Endothelial cell of umbilical vein (primary cell): ENCODE results near the gene NTN1. TPM values are rescaled to one million over a fixed set of nuclear protein-coding genes. Genes with fewer than 3 reads are reported as not detected.

ENCODE experiments used
- BruUV-seq: library from RNA; stranded (reverse); fragments of 400-500 nt; replicated peaks from 2 replicates; lab custom pipeline; 2021; lab: Mats Ljungman, UMichigan
- CTCF ChIA-PET: fragments of 300-600, 350-600 bp; sonication (Branson Sonifier 250); formaldehyde crosslinking; loops from one replicate; lab custom pipeline; 2021; ENCODE audit warnings: antibody characterized with exemption, inconsistent platforms; lab: Charles Lee
- POLR2A ChIA-PET: fragments of 300-600, 350-600 bp; sonication (Branson Sonifier 250); formaldehyde crosslinking; loops from one replicate; lab custom pipeline; 2021; ENCODE audit warnings: antibody characterized with exemption, inconsistent platforms; lab: Charles Lee
- DNase-seq: peaks from one replicate; pipeline ENCODE4 v3.0.0-alpha.2; 2011; ENCODE audit warnings: low read depth, low spot score
- FAIRE-seq: peaks from 2 replicates; lab custom pipeline; 2011; peaks lifted over from hg19 to GRCh38; lab: Jason Lieb, UNC
- H2AFZ ChIP-seq: 2 replicates; pipeline ENCODE4 v1.6.0; 2012; ENCODE audit warnings: low read depth, low read length, control low read depth, inconsistent platforms
- H3K27ac ChIP-seq: 2 replicates; pipeline ENCODE4 v1.5.1; 2011; ENCODE audit warnings: low read depth, mild to moderate bottlenecking, control low read depth, low read length, moderate library complexity; ENCODE audit not compliant: insufficient read depth
- H3K27me3 ChIP-seq, 2 experiments: 2 replicates each; pipeline versions ENCODE4 v1.6.0 to v1.6.1; 2011; ENCODE audit warnings: low read length in 2 of 2, mixed read lengths in 1 of 2; ENCODE audit not compliant: control insufficient read depth in 2 of 2, insufficient read depth in 2 of 2
- H3K36me3 ChIP-seq, 2 experiments: 2 replicates in 1 of 2; 3 replicates in 1 of 2; pipeline ENCODE4 v1.5.1; 2011; ENCODE audit warnings: low read length in 2 of 2, mild to moderate bottlenecking in 1 of 2, moderate library complexity in 1 of 2; ENCODE audit not compliant: control insufficient read depth in 2 of 2, insufficient read depth in 2 of 2; ENCODE audit errors: extremely low read depth in 1 of 2
- H3K4me1 ChIP-seq: 3 replicates; pipeline ENCODE4 v1.5.1; 2011; ENCODE audit warnings: mild to moderate bottlenecking, low read length; ENCODE audit not compliant: control insufficient read depth, insufficient read depth; ENCODE audit errors: extremely low read depth
- H3K4me2 ChIP-seq: 2 replicates; pipeline ENCODE4 v1.6.1; 2011; ENCODE audit warnings: low read length, control low read depth, mixed read lengths; ENCODE audit not compliant: insufficient read depth
- H3K4me3 ChIP-seq, 3 experiments: fragments of 200-600 bp in 1 of 3; sonication (generic), shearing (Covaris generic) in 1 of 3; replicated peaks in 1 of 3; 2 replicates each; pipeline ENCODE4 v1.5.1; 2011 to 2016; ENCODE audit warnings: control low read depth in 3 of 3, low read length in 3 of 3, mild to moderate bottlenecking in 2 of 3, inconsistent platforms in 1 of 3, low read depth in 1 of 3, moderate library complexity in 1 of 3; ENCODE audit not compliant: insufficient read depth in 1 of 3
- H3K79me2 ChIP-seq: 2 replicates; pipeline ENCODE4 v1.6.0; 2012; ENCODE audit warnings: low read length, inconsistent platforms; ENCODE audit not compliant: control insufficient read depth, insufficient read depth
- H3K9ac ChIP-seq: replicated peaks from 2 replicates; pipeline ENCODE3; 2011; ENCODE audit warnings: low read length, control low read depth; ENCODE audit not compliant: insufficient read depth; ENCODE audit errors: extremely low read depth
- H3K9me1 ChIP-seq: replicated peaks from 3 replicates; pipeline ENCODE4 v1.6.0; 2011; ENCODE audit warnings: mild to moderate bottlenecking, low read length; ENCODE audit not compliant: control insufficient read depth, insufficient read depth; ENCODE audit errors: extremely low read depth
- H3K9me3 ChIP-seq: replicated peaks from 2 replicates; pipeline ENCODE4 v1.5.1; 2012; ENCODE audit warnings: low read length, inconsistent platforms; ENCODE audit not compliant: control insufficient read depth, insufficient read depth
- H4K20me1 ChIP-seq: replicated peaks from 2 replicates; pipeline ENCODE3; 2011; ENCODE audit warnings: mild to moderate bottlenecking, low read length; ENCODE audit not compliant: control insufficient read depth, insufficient read depth; ENCODE audit errors: extremely low read depth
- CTCF ChIP-seq, 2 donors: IDR thresholded peaks; 1 replicate in 1 of 2; 2 replicates in 1 of 2; pipeline ENCODE4 v1.5.1; 2011; ENCODE audit warnings: low read length in 2 of 2, mild to moderate bottlenecking in 2 of 2, moderate library complexity in 2 of 2, control low read depth in 1 of 2, inconsistent platforms in 1 of 2, low read depth in 1 of 2; ENCODE audit not compliant: insufficient read depth in 1 of 2; ENCODE audit errors: extremely low read depth in 1 of 2
- EZH2 ChIP-seq: IDR thresholded peaks from 2 replicates; pipeline ENCODE4 v1.6.1; 2012; ENCODE audit warnings: borderline replicate concordance, low read depth, mild to moderate bottlenecking, moderate library complexity, low read length, inconsistent platforms; ENCODE audit not compliant: severe bottlenecking
- FOS ChIP-seq: IDR thresholded peaks from 2 replicates; pipeline ENCODE4 v1.6.1; 2011; ENCODE audit warnings: mild to moderate bottlenecking, low read length, moderate library complexity, borderline replicate concordance; ENCODE audit not compliant: insufficient read depth
- GATA2 ChIP-seq: IDR thresholded peaks from 2 replicates; pipeline ENCODE4 v1.7.0; 2011; ENCODE audit warnings: low read depth, mild to moderate bottlenecking, moderate library complexity, mixed read lengths, low read length; ENCODE audit not compliant: insufficient read length, insufficient read depth
- MAX ChIP-seq: IDR thresholded peaks from 2 replicates; pipeline ENCODE4 v1.6.1; 2011; ENCODE audit not compliant: insufficient read depth, insufficient read length
- POLR2A ChIP-seq: IDR thresholded peaks from 2 replicates; pipeline ENCODE4 v1.6.1; 2012; ENCODE audit warnings: low read depth, mild to moderate bottlenecking, control low read depth, low read length
- POLR2AphosphoS5 ChIP-seq: IDR thresholded peaks from 2 replicates; pipeline ENCODE4 v1.6.1; 2012; ENCODE audit warnings: low read depth, mild to moderate bottlenecking, control low read depth, low read length, moderate library complexity; ENCODE audit not compliant: insufficient read depth
- dilution Hi-C: fragments of 300-500 bp; cut with MboI; formaldehyde crosslinking; loops from one replicate; pipeline ENCODE4 v1.15.0; 2019; ENCODE audit warnings: low sequenced_read_pairs; ENCODE audit not compliant: extremely low pct_ligation_motif_present
- intact Hi-C: fragments of 100-400 bp; cut with micrococcal nuclease; formaldehyde crosslinking; loops from one replicate; pipeline ENCODE4 v1.10.0; 2022
- polyA plus RNA-seq, 4 experiments: library from polyadenylated mRNA; depleted of rRNA in 3 of 4; stranded (reverse) in 3 of 4; unstranded in 1 of 4; fragments of >200 nt; gene quantifications; 2 replicates each; pipeline versions ENCODE4 v1.2.1 to v1.2.3, GENCODE V29; 2011 to 2012; ENCODE audit warnings: missing spikeins in 1 of 4
- total RNA-seq: library from RNA; stranded (reverse); gene quantifications from 2 replicates; pipeline ENCODE4 v1.2.3, GENCODE V29; 2021

Gene NTN1
- total and polyA plus RNA-seq, 2 donors (not counting 3 experiments of a cell fraction or from before 2014, with no cell fraction given), result 0.10 to 0.18 TPM

GRCh38 chr17:9251273-9251672 lies 230.0 kb downstream of the NTN1 start:
- POLR2A ChIA-PET, result no interaction called here
- H4K20me1 ChIP-seq, result no peaks in the 10 kb centered on the region

More at GRCh38 chr17:9251273-9251672, 230.0 kb downstream of the NTN1 start:
- DNase-seq (no peak), FAIRE-seq (no peak)
- no TSS peak for BruUV-seq
- Histone ChIP-seq H2AFZ (no peak overlapping the region), H3K36me3 (peaks cover 0 to 3% of the 10 kb centered on the region in 2 experiments), H3K9me3 (no peaks in the 10 kb centered on the region), H3K4me1 (no peaks in the 10 kb centered on the region), H3K4me2 (no peak overlapping the region), H3K9ac (no peak overlapping the region), H3K27me3 (no peaks in the 10 kb centered on the region), H3K9me1 (no peaks in the 10 kb centered on the region), H3K79me2 (no peaks in the 10 kb centered on the region), H3K4me3 (no peak overlapping the region), H3K27ac (no peak overlapping the region)
- dilution Hi-C loops (no loop called here), intact Hi-C loops (no loop called here)
- CTCF ChIA-PET, result interaction anchor here (1.7 kb wide), 1 partner anchor 8 kb away, joined by 6 read pairs; no protein-coding TSS in a partner anchor
- TF ChIP-seq FOS (no peak), EZH2 (no peak), POLR2AphosphoS5 (no peak), GATA2 (no peak), POLR2A (no peak), MAX (no peak), CTCF (IDR thresholded peaks at IDR 0.05; ENCODE audit: extremely low read depth in 1 of 2, insufficient read depth in 1 of 2, low read depth in 1 of 2, low read length in 2 of 2) (no peak)
